HG03097 (cell line): ENCODE measurements around the gene MPC2.
"Not testable (repeated sequence)": the region's sequence is repeated elsewhere in the genome, so short reads cannot be mapped to it uniquely, and the experiment has no call there.

Experiments used
- ATAC-seq: cut with Tn5 transposase; IDR thresholded peaks from one replicate; pipeline ENCODE4 v1.9.1; 2021; ENCODE audit not compliant: unreplicated experiment, low FRiP score

The MPC2 gene

GRCh38 chr1:167935216-167936067, 1.4 kb downstream of the MPC2 start:
- ATAC-seq: peak; percentile 13

- ATAC-seq: no peak
Observed at GRCh38 chr1:167934426-167935215, 2.3 kb downstream of the MPC2 start.

DNA sequence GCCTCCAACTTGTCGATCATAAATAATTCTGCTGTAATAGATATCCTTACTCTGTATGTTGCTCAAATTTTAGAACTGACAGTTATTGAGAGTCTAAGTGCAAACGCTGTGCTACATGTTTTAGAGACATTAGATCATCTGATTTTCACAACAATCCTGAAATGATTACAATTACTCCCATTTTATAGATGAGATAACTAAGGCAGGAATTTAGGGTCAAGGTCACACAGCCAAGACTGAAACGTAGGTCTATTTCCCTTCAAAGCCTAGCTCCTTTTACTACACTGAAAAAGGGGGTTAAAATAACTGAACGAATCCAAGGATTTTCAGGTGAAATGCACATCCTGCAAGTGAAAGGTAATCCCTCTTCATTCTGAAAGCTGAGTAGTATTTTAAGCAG, 3.1 kb downstream of the MPC2 start:
- ATAC-seq: no peak

DNA sequence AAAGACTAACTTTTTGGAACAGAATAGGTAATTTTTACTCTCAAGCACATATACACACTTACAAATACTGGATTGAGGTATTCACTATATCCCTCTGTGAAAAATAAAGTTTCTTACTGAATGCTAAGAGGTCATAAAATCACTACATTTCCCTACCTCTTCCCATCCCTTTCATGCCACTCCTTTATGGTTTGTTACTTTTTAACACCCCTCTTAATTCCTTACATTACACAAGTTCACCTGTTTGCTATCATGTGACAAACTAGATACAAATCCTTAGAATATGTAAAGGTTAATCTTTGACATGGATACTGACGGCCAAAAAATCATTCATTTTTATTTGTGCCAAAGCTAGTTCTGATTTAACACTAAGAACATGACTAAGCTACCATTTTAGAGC, 7.1 kb downstream of the MPC2 start:
- ATAC-seq: no peak

- not testable (repeated sequence) for ATAC-seq
Observed at GRCh38 chr1:167928919-167929318, 8.0 kb downstream of the MPC2 start.

DNA sequence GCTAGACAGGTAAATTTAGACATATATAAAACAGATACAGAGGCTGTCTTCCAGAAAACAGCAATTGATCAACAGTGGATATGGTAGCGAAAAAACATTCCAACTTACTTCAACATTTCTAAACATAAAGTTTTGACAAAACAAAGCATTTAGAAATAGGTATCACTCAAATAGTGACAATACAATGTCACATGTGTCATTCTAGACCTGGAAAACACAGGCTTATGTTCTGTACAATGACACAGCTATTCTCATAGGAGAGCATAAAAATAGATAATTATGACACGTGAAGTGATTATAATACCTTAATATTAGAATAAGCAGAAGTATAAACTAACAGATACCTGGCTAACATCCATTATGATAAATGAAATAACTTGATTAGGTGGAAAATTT, 8.4 kb downstream of the MPC2 start:
- no peak for ATAC-seq

GRCh38 chr1:167927046-167927754, 9.7 kb downstream of the MPC2 start:
- no peak for ATAC-seq

DNA sequence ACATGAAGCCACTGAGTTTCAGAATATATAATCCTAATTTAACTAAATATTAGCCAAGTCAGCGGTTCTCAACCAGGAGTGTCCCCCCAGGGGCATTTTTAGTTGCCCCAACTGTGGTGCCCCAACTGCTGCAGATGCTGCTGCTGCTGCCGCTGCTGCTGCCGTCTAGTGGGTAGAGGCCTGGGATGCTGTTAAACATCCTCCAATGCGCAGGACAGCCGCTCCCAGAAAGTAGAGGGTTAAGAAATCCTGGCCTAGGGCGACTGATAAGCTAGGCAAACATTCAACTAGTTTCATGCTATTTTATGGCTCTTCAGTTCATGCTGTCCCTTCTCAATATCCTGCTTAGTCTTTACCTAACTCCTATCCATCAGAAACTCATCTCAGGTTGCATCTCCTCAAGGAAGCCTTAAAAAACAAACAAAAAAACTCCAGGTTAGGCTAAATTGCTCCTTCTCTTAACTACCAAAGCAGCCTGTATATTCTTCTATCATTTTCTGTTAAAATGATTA, 10.3 kb downstream of the MPC2 start:
- ATAC-seq: no peak

DNA sequence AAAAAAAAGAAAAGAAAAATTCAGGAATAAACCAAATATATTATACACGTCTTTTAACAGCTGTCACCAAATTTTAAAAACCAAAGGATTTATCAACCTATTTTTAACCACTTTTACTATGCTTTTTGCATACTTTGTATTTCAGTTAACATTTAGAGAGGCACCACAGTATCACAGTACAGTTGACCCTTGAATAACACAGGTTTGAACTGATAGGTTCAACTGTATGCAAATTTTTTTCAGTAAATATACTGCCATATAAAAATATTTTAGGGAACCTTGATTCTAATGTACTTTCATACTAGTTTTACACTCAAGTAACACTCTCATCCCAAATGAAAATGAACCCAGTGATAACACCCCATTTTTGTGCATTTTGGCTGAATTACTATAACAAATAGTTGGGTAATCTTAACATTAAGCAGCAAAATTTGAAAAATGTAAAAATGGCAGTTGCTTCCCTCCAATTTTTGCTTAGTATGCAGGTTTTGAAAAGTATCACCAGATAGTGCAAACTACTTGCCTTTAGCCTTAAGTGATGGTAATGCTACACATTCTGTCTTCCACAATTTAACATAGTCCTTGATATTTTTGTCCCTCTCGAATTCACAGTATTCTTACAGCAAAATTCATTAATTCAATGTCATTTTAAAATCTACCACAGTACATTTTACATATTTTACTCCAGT, 12.2 kb downstream of the MPC2 start:
- ATAC-seq: no peak

DNA sequence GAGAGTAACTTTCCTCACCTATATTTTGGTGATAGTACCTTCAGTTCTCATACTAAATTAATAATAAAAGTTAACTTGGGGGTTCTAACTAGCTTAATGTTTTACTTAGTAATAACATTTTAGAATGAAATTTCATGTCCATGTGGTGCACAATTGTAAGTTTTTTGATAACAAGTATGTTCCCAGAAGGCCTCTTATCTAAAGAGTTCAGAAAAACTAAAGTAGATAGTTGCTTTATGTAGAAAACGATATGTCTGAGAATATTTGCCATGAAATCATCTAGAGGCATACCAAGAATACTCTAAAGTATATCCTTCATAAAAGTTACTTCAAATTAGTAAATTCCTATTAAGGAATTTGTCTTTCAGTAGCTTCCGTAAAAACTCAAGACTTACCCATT, 12.8 kb downstream of the MPC2 start:
- no peak for ATAC-seq

- ATAC-seq: no peak
Observed at GRCh38 chr1:167923324-167924056, 13.4 kb downstream of the MPC2 start.

DNA sequence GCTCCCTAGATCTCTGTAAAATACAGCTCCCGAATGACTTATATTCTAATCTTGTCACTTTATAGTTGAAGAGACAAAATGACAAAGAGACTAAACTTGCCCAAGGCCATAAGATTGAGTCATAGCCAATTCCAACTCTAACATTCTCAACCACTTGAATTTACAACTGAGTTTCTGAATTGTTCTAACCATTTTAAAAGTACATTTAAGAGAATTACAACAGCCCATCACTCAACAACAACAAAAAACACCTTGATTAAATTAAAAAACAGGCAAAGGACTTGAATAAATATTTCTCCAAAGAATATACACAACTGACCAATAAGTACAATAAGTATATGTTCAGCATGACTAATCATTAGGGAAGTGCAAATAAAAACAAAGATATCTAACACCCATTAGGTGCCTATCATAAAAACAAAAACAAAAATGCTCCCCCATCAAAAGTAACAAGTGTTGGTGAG, 14.2 kb downstream of the MPC2 start:
- no peak for ATAC-seq

GRCh38 chr1:167922023-167922422, 14.8 kb downstream of the MPC2 start:
- no peak for ATAC-seq

GRCh38 chr1:167916766-167917511, 19.9 kb downstream of the MPC2 start:
- ATAC-seq: no peak

GRCh38 chr1:167915569-167915968, 21.3 kb downstream of the MPC2 start:
- ATAC-seq: no peak

- no peak for ATAC-seq
Observed at GRCh38 chr1:167913895-167914496, 22.9 kb downstream of the MPC2 start, which contains the start of gene ADCY10. Gene ADCY10, minus strand, starts transcription at chr1:167914134. Its CDS starts 8,994 bp downstream, at chr1:167905140.

- no peak for ATAC-seq
Observed at GRCh38 chr1:167912294-167912693, 24.6 kb downstream of the MPC2 start.

DNA sequence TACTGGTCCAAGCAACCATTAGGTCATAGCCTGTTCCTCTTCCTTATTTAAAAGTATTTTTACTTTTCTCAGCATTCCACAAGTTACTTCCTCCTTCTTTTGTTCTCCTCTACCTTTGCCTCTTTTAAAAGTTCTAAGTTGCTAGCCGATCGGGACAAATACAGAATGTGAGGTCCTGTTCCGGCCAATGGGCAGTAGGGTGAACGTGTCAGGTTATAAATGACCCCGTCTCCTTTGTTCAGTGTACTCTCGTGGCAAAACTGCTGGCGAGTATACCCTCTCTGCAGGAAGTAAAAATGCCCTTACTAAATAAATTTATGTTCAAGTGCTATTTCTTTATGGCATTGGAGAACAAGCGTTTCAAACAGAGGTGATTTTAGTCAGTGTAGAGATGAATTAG, 25.5 kb downstream of the MPC2 start:
- ATAC-seq: no peak
